Suprapubic skin (tissue), 4 donors: ENCODE data around the gene DNM3.

Experiments used
- EP300 ChIP-seq: sonication (generic); formaldehyde crosslinking; IDR thresholded peaks from one replicate; pipeline ENCODE4 v1.6.1; 2017; ENCODE audit warnings: antibody characterized with exemption
- POLR2A ChIP-seq, 2 donors: fragments of 450-650 bp; IDR thresholded peaks; one replicate each; pipeline ENCODE4 v1.6.1; 2017; ENCODE audit warnings: antibody characterized with exemption in 2 of 2, mild to moderate bottlenecking in 2 of 2, moderate library complexity in 2 of 2
- POLR2AphosphoS5 ChIP-seq, 3 donors: sonication (generic); formaldehyde crosslinking; IDR thresholded peaks; one replicate each; pipeline ENCODE4 v1.6.1; 2017; ENCODE audit warnings: antibody characterized with exemption in 3 of 3
- TF ChIP-seq, protein P1 (sequence below), 2 donors: fragments of 200-600 bp in 1 of 2; fragments of 450-650 bp in 1 of 2; sonication (generic) in 1 of 2; IDR thresholded peaks; one replicate each; pipeline ENCODE4 v1.5.1; 2016 to 2019; ENCODE audit warnings: antibody characterized with exemption in 2 of 2, mild to moderate bottlenecking in 1 of 2, moderate library complexity in 1 of 2

DNA sequence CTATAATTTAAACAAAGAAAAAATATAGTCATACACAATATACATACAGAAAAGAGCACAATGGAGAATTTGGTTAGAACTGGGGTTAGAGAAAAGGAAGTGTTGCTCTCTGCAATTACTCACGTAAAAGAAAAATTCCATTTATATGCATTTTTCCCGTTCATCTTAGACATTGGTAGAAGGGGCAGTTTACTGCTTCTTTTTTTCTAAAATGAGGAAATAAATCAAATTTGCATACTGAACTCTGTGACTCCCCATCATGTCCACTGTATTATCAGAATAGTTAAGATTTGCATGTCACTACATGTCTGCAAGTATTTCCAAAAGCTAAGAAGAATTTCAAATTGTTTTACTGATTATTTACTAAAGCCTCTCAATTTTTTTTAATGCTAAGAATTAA, 535.1 kb downstream of the DNM3 start:
- TF ChIP-seq, protein P1, sequence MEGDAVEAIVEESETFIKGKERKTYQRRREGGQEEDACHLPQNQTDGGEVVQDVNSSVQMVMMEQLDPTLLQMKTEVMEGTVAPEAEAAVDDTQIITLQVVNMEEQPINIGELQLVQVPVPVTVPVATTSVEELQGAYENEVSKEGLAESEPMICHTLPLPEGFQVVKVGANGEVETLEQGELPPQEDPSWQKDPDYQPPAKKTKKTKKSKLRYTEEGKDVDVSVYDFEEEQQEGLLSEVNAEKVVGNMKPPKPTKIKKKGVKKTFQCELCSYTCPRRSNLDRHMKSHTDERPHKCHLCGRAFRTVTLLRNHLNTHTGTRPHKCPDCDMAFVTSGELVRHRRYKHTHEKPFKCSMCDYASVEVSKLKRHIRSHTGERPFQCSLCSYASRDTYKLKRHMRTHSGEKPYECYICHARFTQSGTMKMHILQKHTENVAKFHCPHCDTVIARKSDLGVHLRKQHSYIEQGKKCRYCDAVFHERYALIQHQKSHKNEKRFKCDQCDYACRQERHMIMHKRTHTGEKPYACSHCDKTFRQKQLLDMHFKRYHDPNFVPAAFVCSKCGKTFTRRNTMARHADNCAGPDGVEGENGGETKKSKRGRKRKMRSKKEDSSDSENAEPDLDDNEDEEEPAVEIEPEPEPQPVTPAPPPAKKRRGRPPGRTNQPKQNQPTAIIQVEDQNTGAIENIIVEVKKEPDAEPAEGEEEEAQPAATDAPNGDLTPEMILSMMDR (IDR thresholded peaks at IDR 0.05) = no peak
- TF ChIP-seq POLR2A (IDR thresholded peaks at IDR 0.05) (no peak), POLR2AphosphoS5 (IDR thresholded peaks at IDR 0.05) (no peak), EP300 (no peak)
